Common myeloid progenitor, CD34-positive (primary cell): ENCODE results near the gene ADGRF3.

ENCODE experiments used
- CTCF ChIA-PET: fragments of 350-600 bp; sonication (Branson Sonifier 250); formaldehyde crosslinking; loops from one replicate; lab custom pipeline; 2021; ENCODE audit warnings: antibody characterized with exemption; lab: Charles Lee
- POLR2A ChIA-PET: fragments of 350-600 bp; sonication (Branson Sonifier 250); formaldehyde crosslinking; loops from one replicate; lab custom pipeline; 2021; ENCODE audit warnings: antibody characterized with exemption; lab: Charles Lee
- DNase-seq, 3 donors: peaks; one replicate each; pipeline versions ENCODE4 v3.0.0 to v3.0.0-alpha.2; 2013
- H3K27ac ChIP-seq, 2 experiments: 1 replicate in 1 of 2; 2 replicates in 1 of 2; pipeline ENCODE4 v1.7.0; 2013; ENCODE audit warnings: inconsistent platforms in 2 of 2, low read length in 2 of 2, mild to moderate bottlenecking in 2 of 2, low read depth in 1 of 2, moderate library complexity in 1 of 2; ENCODE audit not compliant: severe bottlenecking in 2 of 2, insufficient read depth in 1 of 2, poor library complexity in 1 of 2
- H3K27me3 ChIP-seq, 5 experiments: replicated peaks in 2 of 5; 1 replicate in 3 of 5; 2 replicates in 2 of 5; pipeline versions ENCODE4 v1.6.1 to v1.7.0; 2013; ENCODE audit warnings: low read length in 4 of 5, mild to moderate bottlenecking in 2 of 5, moderate library complexity in 2 of 5, inconsistent platforms in 1 of 5; ENCODE audit not compliant: insufficient read depth in 5 of 5, control insufficient read depth in 4 of 5
- H3K36me3 ChIP-seq, 4 experiments: 1 replicate in 2 of 4; 2 replicates in 2 of 4; pipeline versions ENCODE4 v1.6.1 to v1.7.0; 2013; ENCODE audit warnings: low read length in 3 of 4, control low read depth in 1 of 4, mild to moderate bottlenecking in 1 of 4; ENCODE audit not compliant: control insufficient read depth in 4 of 4, insufficient read depth in 4 of 4
- H3K4me1 ChIP-seq, 4 experiments: 1 replicate in 3 of 4; 2 replicates in 1 of 4; pipeline versions ENCODE4 v1.6.1 to v1.7.1; 2013; ENCODE audit warnings: low read length in 3 of 4, mild to moderate bottlenecking in 3 of 4, control low read depth in 1 of 4, inconsistent platforms in 1 of 4, moderate library complexity in 1 of 4; ENCODE audit not compliant: control insufficient read depth in 4 of 4, insufficient read depth in 4 of 4; ENCODE audit errors: control extremely low read depth in 1 of 4
- H3K4me3 ChIP-seq, 7 experiments: 1 replicate in 4 of 7; 2 replicates in 3 of 7; pipeline versions ENCODE4 v1.5.1 to v1.7.0; 2013; ENCODE audit warnings: mild to moderate bottlenecking in 7 of 7, low read length in 6 of 7, moderate library complexity in 6 of 7, inconsistent platforms in 2 of 7, low read depth in 2 of 7, control low read depth in 1 of 7; ENCODE audit not compliant: insufficient read depth in 4 of 7, control insufficient read depth in 1 of 7; ENCODE audit errors: extremely low read depth in 1 of 7
- H3K9me3 ChIP-seq, 5 experiments: 1 replicate in 4 of 5; 2 replicates in 1 of 5; pipeline versions ENCODE4 v1.6.1 to v1.7.1; 2013; ENCODE audit warnings: low read length in 4 of 5, mild to moderate bottlenecking in 2 of 5, inconsistent platforms in 1 of 5, low read depth in 1 of 5, moderate library complexity in 1 of 5; ENCODE audit not compliant: control insufficient read depth in 4 of 5, insufficient read depth in 2 of 5; ENCODE audit errors: control extremely low read depth in 1 of 5
- WGBS: methylation state at CpG from one replicate; pipeline ENCODE4 v1.1.5; 2013; ENCODE audit not compliant: insufficient coverage; 5-methylcytosine and 5-hydroxymethylcytosine counted together

The ADGRF3 gene

GRCh38 chr2:26352892-26353291 is 6.3 kb upstream of the ADGRF3 start:
- CTCF ChIA-PET = no interaction called here
- no peak overlapping the region for H3K27ac ChIP-seq
- DNase-seq = no peak
- POLR2A ChIA-PET = interaction anchor here (0.6 kb wide), 1 partner anchor 34 kb away, joined by 7 read pairs; no protein-coding TSS in a partner anchor
- H3K4me1 ChIP-seq = peaks cover 0 to 10% (median 6%) of the 10 kb centered on the region in 4 experiments
- WGBS = no CpG with 5 or more reads among the region's 1 CpG
- H3K36me3 ChIP-seq = peaks cover 0 to 33% (median 4%) of the 10 kb centered on the region in 4 experiments
- H3K27me3 ChIP-seq = no peaks in the 10 kb centered on the region
- no peak overlapping the region for H3K4me3 ChIP-seq
- no peaks in the 10 kb centered on the region for H3K9me3 ChIP-seq

- 99% methylated on average over 9 of the region's 10 CpGs for WGBS
- Histone ChIP-seq H3K9me3 (no peaks in the 10 kb centered on the region), H3K27me3 (no peaks in the 10 kb centered on the region), H3K36me3 (peaks cover 0 to 21% (median 4%) of the 10 kb centered on the region in 4 experiments), H3K27ac (no peak overlapping the region), H3K4me1 (peaks cover 5 to 23% (median 18%) of the 10 kb centered on the region in 4 experiments), H3K4me3 (no peak overlapping the region)
- CTCF ChIA-PET = no interaction called here
- no peak for DNase-seq
- POLR2A ChIA-PET = no interaction called here
Measured at GRCh38 chr2:26351375-26352090, 4.9 kb upstream of the ADGRF3 start.

- Histone ChIP-seq H3K27ac (no peak overlapping the region), H3K9me3 (no peaks in the 10 kb centered on the region), H3K4me3 (no peak overlapping the region), H3K4me1 (peaks cover 5 to 28% (median 23%) of the 10 kb centered on the region in 4 experiments), H3K36me3 (peaks cover 0 to 16% (median 4%) of the 10 kb centered on the region in 4 experiments), H3K27me3 (no peaks in the 10 kb centered on the region)
- WGBS = no CpG with 5 or more reads among the region's 3 CpGs
- ChIA-PET CTCF (no interaction called here), POLR2A (no interaction called here)
- DNase-seq = no peak
Measured at GRCh38 chr2:26349690-26350089, 3.1 kb upstream of the ADGRF3 start.

- 33% methylated on average over 2 of the region's 5 CpGs for WGBS
- POLR2A ChIA-PET = interaction anchor here (1.1 kb wide), 1 partner anchor 104 kb away, joined by 4 read pairs; no protein-coding TSS in a partner anchor
- Histone ChIP-seq H3K9me3 (no peaks in the 10 kb centered on the region), H3K4me3 (peak overlapping the region in 6 of 7 experiments; percentile 86 to 99 (median 96)), H3K4me1 (peaks cover 10 to 34% (median 26%) of the 10 kb centered on the region in 4 experiments), H3K27me3 (no peaks in the 10 kb centered on the region), H3K27ac (peak overlapping the region; percentile 70 to 86), H3K36me3 (peaks cover 0 to 6% (median 1%) of the 10 kb centered on the region in 4 experiments)
- DNase-seq = no peak
- CTCF ChIA-PET = interaction anchor here (0.7 to 1.4 kb wide), 2 partner anchors 9 to 329 kb away, joined by 3 to 4 read pairs; no protein-coding TSS in a partner anchor
Measured at GRCh38 chr2:26347286-26347865, 787 bp upstream of the ADGRF3 start.

GRCh38 chr2:26345545-26346453 is 790 bp downstream of the ADGRF3 start, which contains the start of gene SELENOI:
SELENOI (plus strand) TSS chr2:26346143; CDS start chr2:26346233, 90 bp downstream.
- H3K9me3 ChIP-seq = no peaks in the 10 kb centered on the region
- peak; percentile 99 to 100 (median 99) for DNase-seq
- no peaks in the 10 kb centered on the region for H3K27me3 ChIP-seq
- peak within 1 kb of the TSS; percentile 93 to 94 for H3K27ac ChIP-seq
- ChIA-PET CTCF (interaction anchor here (0.9 to 1.1 kb wide), 3 partner anchors 11 to 108 kb away, joined by 3 read pairs; no protein-coding TSS in a partner anchor), POLR2A (interaction anchor here (0.5 to 1.1 kb wide), 3 partner anchors 18 to 103 kb away, joined by 4 to 5 read pairs (median 4); no protein-coding TSS in a partner anchor)
- H3K36me3 ChIP-seq = no peaks in the 10 kb centered on the region
- peaks cover 10 to 34% (median 26%) of the 10 kb centered on the region in 4 experiments for H3K4me1 ChIP-seq
- peak within 1 kb of the TSS; percentile 80 to 99 (median 96) for H3K4me3 ChIP-seq
- WGBS = 0% methylated on average over 60 of the region's 80 CpGs

GRCh38 chr2:26345283-26345544 is 1.4 kb downstream of the ADGRF3 start:
- POLR2A ChIA-PET = interaction anchor here (0.5 to 1.0 kb wide), 2 partner anchors 19 to 29 kb away, joined by 4 to 5 read pairs; no protein-coding TSS in a partner anchor
- WGBS = 0% methylated on average over 8 of the region's 9 CpGs

More at GRCh38 chr2:26345283-26345544, 1.4 kb downstream of the ADGRF3 start:
- Histone ChIP-seq H3K27ac (peak overlapping the region; percentile 93 to 94), H3K4me1 (peaks cover 10 to 34% (median 26%) of the 10 kb centered on the region in 4 experiments), H3K9me3 (no peaks in the 10 kb centered on the region), H3K27me3 (no peaks in the 10 kb centered on the region), H3K4me3 (peak overlapping the region; percentile 80 to 99 (median 96)), H3K36me3 (no peaks in the 10 kb centered on the region)
- DNase-seq = no peak
- CTCF ChIA-PET = interaction anchor here (0.9 to 1.1 kb wide), 3 partner anchors 11 to 108 kb away, joined by 3 read pairs; no protein-coding TSS in a partner anchor
